Stimulated activated CD8-positive, alpha-beta memory T cell treated with anti-CD3 and anti-CD28 coated beads, Interleukin-15, amount 100 ng/mL, for 24 hours (primary cell): ENCODE data around the gene CELF3.
"Not testable (repeated sequence)": the region's sequence is repeated elsewhere in the genome, so short reads cannot be mapped to it uniquely, and the experiment has no call there.

Experiments
- DNase-seq: peaks from one replicate; pipeline ENCODE4 v3.0.0-alpha.2; 2020; ENCODE audit warnings: low read depth

Gene CELF3

DNA sequence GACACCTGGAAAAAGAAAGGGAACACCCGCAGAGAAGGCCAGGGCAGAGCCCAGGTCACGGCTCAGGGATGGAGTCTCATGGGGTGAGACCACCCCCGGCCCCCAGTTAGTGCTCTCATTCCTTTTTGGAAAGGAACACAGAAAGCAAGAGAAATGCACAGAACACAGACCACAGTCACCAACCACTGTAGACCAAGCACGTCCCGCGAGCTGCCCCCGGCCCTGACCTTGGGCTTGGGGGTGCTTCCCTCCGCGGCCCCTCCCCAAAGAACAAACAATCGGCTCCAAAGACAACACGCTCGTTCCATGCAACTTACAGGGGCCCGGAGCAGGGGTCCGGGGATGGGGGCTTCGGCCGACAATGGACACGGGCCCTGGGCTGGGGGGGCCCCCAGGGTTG, 12.8 kb downstream of the CELF3 start:
- DNase-seq = no peak

DNA sequence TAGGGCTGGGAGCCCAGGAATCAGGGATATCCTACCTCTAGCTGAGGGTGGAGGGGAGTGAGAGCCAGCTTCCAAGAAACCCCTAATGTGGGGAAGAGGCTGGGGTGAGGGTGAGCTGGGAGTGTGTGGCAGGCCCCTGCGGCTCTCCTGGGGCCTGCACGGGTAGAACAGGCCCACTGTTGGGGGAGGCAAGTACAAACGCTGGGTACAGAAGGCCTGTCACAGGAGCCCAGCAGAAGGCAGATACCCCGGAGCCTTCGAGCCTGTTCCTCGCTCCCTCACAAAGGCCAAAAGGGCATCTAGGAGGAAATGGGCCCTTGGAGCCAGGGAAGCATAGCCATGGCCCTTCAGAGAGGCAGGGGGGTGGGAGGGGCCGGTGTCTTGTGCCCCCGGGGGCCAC, 13.7 kb downstream of the CELF3 start:
- DNase-seq = no peak

DNA sequence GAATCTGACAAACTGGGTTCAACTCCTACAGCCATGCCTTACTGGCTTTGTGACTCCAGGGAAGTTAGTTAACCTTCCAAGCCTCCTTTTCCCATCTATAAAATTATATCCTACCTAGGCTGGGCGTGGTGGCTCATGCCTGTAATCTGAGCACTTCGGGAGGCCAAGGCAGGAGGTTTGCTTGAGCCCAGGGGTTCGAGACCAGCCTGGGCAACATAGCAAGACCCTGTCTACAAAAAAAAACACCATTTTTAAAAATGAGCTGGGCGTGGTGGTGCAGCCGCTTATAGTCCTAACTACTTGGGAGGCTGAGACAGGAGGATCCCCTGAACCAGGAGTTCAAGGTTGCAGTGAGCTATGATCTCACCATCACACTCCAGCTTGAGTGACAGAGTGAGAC, 15.1 kb downstream of the CELF3 start:
- DNase-seq = no peak

DNA sequence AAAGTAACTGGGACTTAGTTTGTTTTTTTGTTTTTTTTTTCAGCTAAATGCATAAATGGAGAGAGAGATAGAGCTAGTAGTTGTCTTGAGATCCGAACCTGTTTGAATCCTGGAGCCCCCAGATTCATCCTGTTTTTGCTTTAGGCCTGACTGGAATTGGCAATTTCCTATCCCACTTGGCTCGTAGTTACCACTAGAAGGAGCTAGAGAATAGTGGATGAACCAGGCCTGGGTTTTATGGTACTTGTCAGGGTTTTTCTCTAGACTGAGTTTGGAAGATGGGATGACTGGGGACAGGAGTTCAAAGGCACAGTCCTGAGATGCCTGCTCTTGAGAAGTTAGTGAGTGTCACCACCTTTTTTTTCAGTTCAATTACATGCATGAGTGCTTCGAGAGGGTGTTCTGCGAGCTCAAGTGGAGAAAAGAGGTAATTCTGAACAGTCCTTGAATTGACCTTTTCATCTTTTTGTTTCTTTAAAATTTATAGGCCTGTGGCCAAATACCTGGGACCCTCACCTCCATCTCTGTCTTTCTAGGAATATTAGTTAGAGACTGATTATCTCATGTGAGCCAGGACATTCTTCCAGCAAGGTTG, 23.4 kb downstream of the CELF3 start:
- no peak for DNase-seq

DNA sequence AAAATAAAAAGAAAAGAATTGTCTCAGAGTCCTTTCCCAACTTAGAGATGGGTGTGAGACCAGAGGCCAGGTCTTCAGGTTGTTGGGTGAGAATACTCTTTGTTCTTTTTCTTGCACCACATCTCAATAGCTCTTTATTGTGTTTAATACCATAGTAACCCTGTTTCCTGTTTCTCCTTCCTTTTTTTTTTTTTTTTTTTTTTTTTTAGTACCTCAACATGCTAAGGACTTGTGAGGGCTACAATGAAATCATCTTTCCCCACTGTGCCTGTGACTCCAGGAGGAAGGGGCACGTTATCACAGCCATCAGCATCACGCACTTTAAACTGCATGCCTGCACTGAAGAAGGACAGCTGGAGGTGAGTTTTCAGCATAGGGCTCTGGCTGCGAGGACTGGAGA, 24.4 kb downstream of the CELF3 start:
- no peak for DNase-seq

- no peak for DNase-seq
Measured at GRCh38 chr1:151689494-151689893, 27.1 kb downstream of the CELF3 start.

GRCh38 chr1:151686561-151686960, 30.0 kb downstream of the CELF3 start:
- no peak for DNase-seq

GRCh38 chr1:151684128-151684527, 32.5 kb downstream of the CELF3 start:
- DNase-seq = no peak

GRCh38 chr1:151682901-151683300, 33.7 kb downstream of the CELF3 start:
- not testable (repeated sequence) for DNase-seq

DNA sequence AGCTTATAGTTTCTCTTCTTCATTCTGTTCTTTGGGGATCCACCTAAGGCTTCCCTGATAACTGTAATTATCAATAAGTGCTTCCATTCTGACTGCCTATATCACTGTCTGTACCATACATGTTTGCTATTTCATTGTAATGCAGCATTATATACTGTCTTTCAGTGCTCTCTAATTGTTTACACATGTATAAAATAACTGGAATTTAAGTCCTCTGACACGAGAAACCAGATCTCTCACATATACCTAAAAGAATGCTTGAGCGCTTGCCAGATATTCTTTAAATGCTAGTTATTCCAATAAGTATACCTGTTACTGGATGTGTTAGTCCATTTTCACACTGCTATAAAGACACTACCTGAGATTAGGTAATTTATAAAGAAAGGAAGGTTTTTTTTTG, 34.7 kb downstream of the CELF3 start:
- DNase-seq = no peak

DNA sequence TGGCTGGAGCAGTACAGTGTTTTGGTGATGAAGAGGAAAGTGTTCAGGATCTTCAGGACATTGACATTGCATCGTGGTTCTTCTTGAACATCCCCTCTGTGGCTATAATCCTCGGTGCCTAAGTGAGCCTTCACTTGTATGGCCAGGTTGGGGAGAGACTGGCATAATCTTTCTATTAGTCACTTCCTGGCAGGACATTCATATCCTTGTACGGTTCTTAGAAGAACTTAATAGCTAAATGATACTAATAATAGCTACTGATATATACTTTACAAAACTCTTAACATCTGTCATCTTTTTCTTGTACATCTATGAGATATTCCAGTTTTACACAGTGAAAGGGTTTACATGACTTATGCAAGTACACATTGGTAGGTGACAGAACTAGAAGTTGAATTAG, 35.8 kb downstream of the CELF3 start:
- DNase-seq = no peak

DNA sequence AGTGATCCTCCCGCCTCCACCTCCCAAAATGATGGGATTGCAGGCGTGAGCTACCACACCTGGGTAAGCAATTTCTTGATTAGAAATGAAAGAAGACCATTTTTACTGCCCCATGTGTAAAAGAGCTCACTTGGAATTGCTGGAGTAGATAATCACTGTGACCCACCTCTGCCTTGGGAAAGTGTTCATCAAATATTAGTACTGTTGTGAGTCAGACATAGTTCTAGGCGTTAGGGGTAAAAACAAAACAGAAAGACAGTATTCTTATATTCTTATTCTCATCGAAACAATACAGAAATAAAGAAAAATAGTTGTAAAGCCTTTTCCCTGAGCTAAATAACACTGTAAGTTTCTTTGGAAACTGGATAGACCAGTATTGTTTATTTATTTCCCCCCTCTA, 36.2 kb downstream of the CELF3 start:
- no peak for DNase-seq

DNA sequence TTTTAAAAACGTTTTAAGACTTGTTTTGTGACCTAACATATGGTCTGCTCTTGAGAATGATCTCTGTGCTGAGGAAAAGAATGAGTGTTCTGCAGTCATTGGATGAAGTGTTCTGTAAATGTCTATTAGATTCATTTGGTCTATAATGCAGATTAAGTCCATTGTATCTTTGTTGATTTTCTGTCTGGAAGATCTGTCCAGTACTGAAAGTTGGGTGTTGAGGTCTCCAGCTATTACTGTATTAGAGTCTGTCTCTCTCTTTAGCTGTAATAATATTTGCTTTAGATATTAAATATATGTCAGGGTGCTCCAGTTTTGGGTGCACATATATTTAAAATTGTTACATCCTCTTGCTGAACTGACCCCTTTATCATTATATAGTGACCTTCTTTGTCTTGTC, 43.2 kb downstream of the CELF3 start:
- no peak for DNase-seq

DNA sequence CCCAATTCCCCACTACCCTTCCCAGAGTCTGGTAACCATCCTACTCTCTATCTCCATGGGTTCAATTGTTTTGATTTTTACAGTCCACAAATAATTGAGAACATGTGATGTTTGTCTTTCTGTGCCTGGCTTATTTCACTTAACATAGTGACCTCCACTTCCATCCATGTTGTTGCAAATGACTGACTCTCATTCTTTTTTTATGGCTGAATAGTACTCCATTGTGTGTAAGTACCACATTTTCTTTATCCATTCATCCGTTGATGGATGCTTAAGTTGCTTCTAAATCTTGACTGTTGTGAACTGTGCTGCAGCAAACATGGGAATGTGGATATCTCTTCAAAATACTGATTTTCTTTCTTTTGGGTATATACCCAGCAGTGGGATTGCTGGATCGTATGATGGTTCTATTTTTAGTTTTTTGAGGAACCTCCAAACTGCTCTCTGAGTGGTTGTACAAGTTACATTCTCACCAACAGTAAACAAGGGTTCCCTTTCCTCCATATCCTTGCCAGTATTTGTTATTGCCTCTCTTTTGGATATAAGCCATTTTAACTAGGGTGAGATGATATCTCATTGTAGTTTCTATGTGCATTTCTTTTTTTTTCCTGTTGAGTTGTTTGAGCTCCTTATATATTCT, 46.4 kb downstream of the CELF3 start:
- DNase-seq = not testable (repeated sequence)

DNA sequence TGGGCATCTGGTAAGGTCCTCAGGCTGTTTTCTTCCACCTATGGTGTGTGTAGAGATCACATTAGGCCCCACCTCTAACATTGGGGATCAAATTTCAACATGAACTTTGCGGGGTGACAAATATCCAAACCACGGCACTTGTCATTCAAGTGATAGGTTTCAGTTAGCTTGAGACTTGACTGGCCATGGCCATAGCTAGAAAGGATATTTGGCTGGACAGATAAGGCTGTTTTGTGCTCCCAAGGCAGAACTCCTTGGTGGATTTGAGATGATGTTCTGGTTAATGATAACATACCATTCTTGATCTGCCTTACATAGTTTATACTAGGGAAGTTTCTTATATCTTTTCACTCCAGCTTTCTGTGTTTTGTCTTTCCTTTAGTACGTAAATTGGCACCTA, 48.5 kb downstream of the CELF3 start:
- no peak for DNase-seq

GRCh38 chr1:151661751-151662150, 54.9 kb downstream of the CELF3 start:
- DNase-seq = no peak

- no peak for DNase-seq
Measured at GRCh38 chr1:151655371-151655770, 61.2 kb downstream of the CELF3 start.

DNA sequence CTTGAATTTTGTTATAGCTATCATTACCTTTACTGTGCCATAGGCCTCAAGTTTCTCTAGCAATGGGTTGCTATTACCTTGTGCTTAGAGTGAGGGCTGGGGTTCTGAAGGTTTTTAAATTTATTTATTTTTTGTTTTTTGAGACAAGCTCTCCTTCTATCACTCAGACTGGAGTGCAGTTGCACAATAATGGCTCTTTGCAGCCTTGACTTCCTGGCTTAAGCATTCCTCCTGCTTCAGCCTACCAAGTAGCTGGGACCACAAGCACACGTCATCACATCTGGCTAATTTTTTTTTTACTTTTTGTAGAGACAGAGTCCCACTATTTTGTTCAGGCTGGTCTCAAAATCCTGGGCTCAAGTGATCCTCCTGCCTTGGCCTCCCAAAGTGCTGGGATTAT, 63.2 kb downstream of the CELF3 start:
- no peak for DNase-seq
